SHP77 (cell line): Measurements from ENCODE around the gene MIF4GD.

ENCODE experiments used
- DNase-seq, 2 experiments: peaks; one replicate each; lab custom pipeline; 2025; lab: John Stamatoyannopoulos, UW

The MIF4GD gene

GRCh38 chr17:75232786-75233185, 38.2 kb downstream of the MIF4GD start:
- no peak for DNase-seq

DNA sequence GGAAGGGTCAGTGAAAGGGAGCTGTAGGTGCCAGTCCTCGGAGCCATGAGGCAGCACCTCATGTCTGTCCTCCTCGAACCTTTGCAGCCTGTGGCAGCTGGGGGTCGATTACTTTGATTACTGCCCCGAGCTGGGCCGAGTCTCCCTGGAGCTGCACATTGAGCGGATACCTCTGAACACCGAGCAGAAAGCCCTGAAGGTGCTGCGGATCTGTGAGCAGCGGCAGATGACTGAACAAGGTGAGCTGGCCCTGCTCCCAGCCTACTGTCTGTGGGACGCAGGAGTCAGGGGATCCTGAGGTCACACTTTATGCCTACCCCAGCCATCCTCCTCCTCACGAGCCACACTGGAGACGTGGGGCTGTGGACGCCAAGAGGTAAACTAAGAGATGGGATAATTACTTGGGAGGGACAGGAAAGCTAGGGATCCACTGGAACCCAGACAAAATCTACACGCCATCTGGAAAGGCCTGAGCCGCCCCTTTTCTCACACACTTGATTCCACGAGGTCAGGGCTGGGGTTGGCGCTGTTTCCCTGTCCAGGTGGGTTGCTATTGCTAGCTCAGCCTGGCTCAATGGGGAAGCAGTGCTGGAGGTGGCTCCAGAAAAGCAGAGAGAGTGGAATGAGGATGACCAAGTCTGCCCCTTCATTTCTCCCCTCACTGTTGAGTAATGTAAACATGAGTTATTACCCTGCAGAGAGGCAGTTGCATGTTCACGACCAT, 39.1 kb downstream of the MIF4GD start:
- no peak for DNase-seq

DNA sequence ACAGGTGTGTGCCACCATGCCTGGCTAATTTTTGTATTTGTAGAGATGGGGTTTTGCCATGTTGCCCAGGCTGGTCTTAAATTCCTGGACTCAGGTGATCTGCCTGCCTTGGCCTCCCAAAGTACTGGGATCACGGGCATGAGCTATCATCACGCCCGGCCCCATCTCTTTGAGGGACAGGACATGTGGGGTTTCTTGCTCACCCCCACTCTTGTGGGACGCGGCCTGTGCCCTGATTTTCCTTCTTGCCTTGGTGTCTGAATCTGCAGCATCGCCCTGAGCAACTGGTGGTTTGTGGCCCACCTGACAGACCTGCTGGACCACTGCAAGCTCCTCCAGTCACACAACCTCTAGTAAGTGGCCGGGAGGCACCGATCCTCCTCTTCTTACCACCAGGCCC, 40.0 kb downstream of the MIF4GD start:
- DNase-seq: no peak

- DNase-seq: no peak
These were observed 42.2 kb downstream of the MIF4GD start for GRCh38 chr17:75228847-75229246.

DNA sequence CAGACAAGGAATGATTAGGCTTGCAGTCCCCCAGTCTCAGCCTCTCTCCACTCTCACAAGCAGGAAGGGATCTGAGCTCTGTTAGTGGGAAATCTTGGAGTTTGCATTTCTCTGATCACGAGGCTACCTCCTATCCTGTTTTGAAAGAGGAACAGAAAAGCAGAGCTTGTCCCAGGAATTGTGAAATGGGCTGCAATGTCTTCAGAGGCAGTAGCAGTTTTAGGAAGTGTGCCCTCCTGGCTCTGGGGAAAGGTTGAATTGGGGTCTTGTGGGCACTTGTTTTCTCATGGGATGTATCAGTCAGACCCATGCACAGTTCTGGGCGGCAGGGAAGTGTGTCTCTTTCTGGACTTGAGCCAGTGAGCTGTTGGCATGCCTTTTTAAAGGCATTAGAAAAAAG, 42.7 kb downstream of the MIF4GD start:
- DNase-seq: no peak

DNA sequence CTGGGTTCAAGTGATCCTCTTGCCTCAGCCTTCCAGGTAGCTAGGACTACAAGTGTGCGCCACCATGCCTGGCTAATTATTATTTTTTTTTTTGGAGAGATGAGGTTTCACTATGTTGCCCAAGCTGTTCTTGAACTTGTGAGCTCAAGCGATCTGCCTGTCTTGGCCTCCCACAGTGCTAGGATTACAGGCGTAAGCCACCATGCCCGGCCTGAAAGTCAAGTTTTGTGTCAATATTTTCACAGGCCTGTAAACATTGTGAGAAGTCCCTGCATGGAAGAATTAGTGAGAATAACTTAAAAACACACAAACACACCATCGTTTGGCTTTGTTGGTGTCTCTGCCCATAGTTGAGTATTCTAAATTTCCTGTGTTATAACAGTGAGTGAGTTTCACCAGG, 43.3 kb downstream of the MIF4GD start:
- DNase-seq: no peak

- no peak for DNase-seq
These were observed 46.0 kb downstream of the MIF4GD start for GRCh38 chr17:75225016-75225415.

- no peak for DNase-seq
These were observed 51.2 kb downstream of the MIF4GD start for GRCh38 chr17:75219815-75220214.

DNA sequence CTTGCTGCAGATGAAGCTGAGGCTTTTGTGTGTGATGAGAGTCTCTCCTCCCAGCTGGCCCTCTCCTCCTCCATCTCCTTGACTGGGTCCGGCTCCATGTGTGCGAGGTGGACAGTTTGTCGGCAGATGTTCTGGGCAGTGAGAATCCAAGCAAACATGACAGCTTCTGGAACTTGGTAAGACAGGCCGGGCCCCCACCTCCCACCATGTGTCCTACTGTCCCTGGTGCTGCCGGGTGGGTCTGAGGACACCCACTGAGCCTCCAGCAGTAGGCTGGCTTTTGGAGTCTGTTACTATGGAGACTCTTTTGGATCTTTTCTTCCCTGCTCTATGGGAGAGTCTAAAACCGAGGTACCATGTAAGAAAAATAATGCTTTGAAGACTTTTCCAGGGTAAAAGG, 52.9 kb downstream of the MIF4GD start:
- no peak for DNase-seq
